ENCODE measurements around the gene MAX. TPM values are rescaled to one million over a fixed set of nuclear protein-coding genes. Genes with fewer than 3 reads are reported as not detected.

Gene MAX
- total and polyA plus RNA-seq, 2 of the 4 experiments (the other 2 are of a cell fraction) = 45.2 to 51.8 TPM

DNA sequence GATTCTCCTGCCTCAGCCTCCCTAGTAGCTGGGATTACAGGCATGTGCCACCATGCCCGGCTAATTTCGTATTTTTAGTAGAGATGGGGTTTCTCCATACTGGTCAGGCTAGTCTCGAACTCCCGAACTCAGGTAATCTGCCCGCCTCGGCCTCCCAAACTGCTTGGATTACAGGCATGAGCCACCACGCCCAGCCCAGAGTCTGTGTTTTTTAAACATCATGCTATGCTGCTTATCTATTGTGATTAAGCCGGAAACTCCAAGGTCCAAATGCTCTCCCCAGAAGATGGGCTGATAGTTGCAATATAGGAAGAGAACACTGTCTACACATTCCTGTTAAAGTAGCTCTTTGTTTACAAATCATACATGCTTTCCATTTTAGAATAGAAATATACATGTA lies 30.5 kb upstream of the MAX start:
- DNase-seq = no peak
- Histone ChIP-seq H3K18ac (ENCODE audit: low read depth, low read length) (no peak overlapping the region), H3K4me2 (ENCODE audit: low read depth, low read length) (no peak overlapping the region), H2BK5ac (ENCODE audit: low read depth, low read length, poor library complexity, severe bottlenecking) (no peak overlapping the region), H3K14ac (replicated peaks; ENCODE audit: low read depth, low read length) (no peak overlapping the region), H3K56ac (ENCODE audit: extremely low read depth, insufficient read depth, low read length) (no peak overlapping the region), H4K5ac (ENCODE audit: low read depth, low read length) (no peak overlapping the region), H3K9me3 (ENCODE audit: control insufficient read depth, insufficient read depth, low read length) (no peaks in the 10 kb centered on the region), H3K27ac (ENCODE audit: insufficient read depth, low read length) (no peak overlapping the region), H3K4me1 (ENCODE audit: control insufficient read depth, insufficient read depth, low read length) (peaks cover 3% of the 10 kb centered on the region; the same call in 1 of the 2 replicates), H4K8ac (ENCODE audit: low read depth in 2 of 2, low read length in 2 of 2) (no peak overlapping the region), H3K9ac (ENCODE audit: low read depth, low read length) (no peak overlapping the region), H2AK9ac (replicated peaks; ENCODE audit: low read depth, low read length, poor library complexity) (no peak overlapping the region), H2BK20ac (ENCODE audit: low read depth, low read length) (no peak overlapping the region), H3K79me1 (ENCODE audit: low read depth in 1 of 2, low read length in 2 of 2) (no peaks in the 10 kb centered on the region), H2BK120ac (ENCODE audit: low read depth, low read length) (no peak overlapping the region), H3K9me1 (ENCODE audit: insufficient read depth, low read length) (no peaks in the 10 kb centered on the region), H2AFZ (replicated peaks; ENCODE audit: low read length, poor library complexity) (no peak overlapping the region), H3K27me3 (ENCODE audit: control insufficient read depth, insufficient read depth, low read length) (peaks cover 3% of the 10 kb centered on the region; the same call in 1 of the 2 replicates), H2AK5ac (ENCODE audit: low read depth, low read length) (no peak overlapping the region), H4K91ac (ENCODE audit: insufficient read depth, low read depth, low read length) (no peak overlapping the region), H4K20me1 (ENCODE audit: insufficient read depth, low read length) (no peaks in the 10 kb centered on the region), H3K4ac (ENCODE audit: low read depth, low read length) (no peak overlapping the region), H2BK15ac (ENCODE audit: low read depth, low read length) (no peak overlapping the region), H3K4me3 (ENCODE audit: insufficient read depth, low read depth, low read length) (no peak overlapping the region), H3K36me3 (ENCODE audit: control insufficient read depth, insufficient read depth, low read length) (no peaks in the 10 kb centered on the region), H3K23ac (ENCODE audit: low read depth, low read length) (no peak overlapping the region)
- no peak for TF ChIP-seq CTCF (conservative IDR thresholded peaks at IDR 0.05; ENCODE audit: low read depth, low read length)
- no peak for TF ChIP-seq CHD1 (IDR thresholded peaks at IDR 0.05; ENCODE audit: low read depth, low read length)
- TF ChIP-seq, protein P1, sequence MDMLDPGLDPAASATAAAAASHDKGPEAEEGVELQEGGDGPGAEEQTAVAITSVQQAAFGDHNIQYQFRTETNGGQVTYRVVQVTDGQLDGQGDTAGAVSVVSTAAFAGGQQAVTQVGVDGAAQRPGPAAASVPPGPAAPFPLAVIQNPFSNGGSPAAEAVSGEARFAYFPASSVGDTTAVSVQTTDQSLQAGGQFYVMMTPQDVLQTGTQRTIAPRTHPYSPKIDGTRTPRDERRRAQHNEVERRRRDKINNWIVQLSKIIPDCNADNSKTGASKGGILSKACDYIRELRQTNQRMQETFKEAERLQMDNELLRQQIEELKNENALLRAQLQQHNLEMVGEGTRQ (IDR thresholded peaks at IDR 0.05; ENCODE audit: low read depth, low read length) = no peak
- no peak for TF ChIP-seq MAFK (IDR thresholded peaks at IDR 0.05; ENCODE audit: low read depth, low read length)
- TF ChIP-seq MAZ (IDR thresholded peaks at IDR 0.05; ENCODE audit: borderline replicate concordance, low read depth, low read length) = no peak
- TF ChIP-seq, protein P2, sequence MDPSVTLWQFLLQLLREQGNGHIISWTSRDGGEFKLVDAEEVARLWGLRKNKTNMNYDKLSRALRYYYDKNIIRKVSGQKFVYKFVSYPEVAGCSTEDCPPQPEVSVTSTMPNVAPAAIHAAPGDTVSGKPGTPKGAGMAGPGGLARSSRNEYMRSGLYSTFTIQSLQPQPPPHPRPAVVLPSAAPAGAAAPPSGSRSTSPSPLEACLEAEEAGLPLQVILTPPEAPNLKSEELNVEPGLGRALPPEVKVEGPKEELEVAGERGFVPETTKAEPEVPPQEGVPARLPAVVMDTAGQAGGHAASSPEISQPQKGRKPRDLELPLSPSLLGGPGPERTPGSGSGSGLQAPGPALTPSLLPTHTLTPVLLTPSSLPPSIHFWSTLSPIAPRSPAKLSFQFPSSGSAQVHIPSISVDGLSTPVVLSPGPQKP (IDR thresholded peaks at IDR 0.05; ENCODE audit: borderline replicate concordance, low read depth, low read length) = no peak
- no peak for TF ChIP-seq RFX5 (IDR thresholded peaks at IDR 0.05; ENCODE audit: low read depth, low read length)
- TF ChIP-seq NFE2L2 (IDR thresholded peaks at IDR 0.05; ENCODE audit: low read depth, low read length) = no peak
- TF ChIP-seq CEBPB (IDR thresholded peaks at IDR 0.05; ENCODE audit: low read depth, low read length) = no peak
- no peak for TF ChIP-seq RCOR1 (IDR thresholded peaks at IDR 0.05; ENCODE audit: insufficient replicate concordance, low read length)
- TF ChIP-seq RAD21 (IDR thresholded peaks at IDR 0.05; ENCODE audit: low read length) = no peak
- TF ChIP-seq BHLHE40 (IDR thresholded peaks at IDR 0.05; ENCODE audit: low read depth, low read length) = no peak
- TF ChIP-seq MXI1 (IDR thresholded peaks at IDR 0.05; ENCODE audit: borderline replicate concordance, low read depth, low read length) = no peak
- TF ChIP-seq SMC3 (IDR thresholded peaks at IDR 0.05; ENCODE audit: low read depth, low read length) = no peak
- TF ChIP-seq POLR2A (IDR thresholded peaks at IDR 0.05; ENCODE audit: low read depth, low read length) = no peak
- TF ChIP-seq FOS (IDR thresholded peaks at IDR 0.05; ENCODE audit: low read depth, low read length) = no peak
- BruUV-seq (replicated peaks) = no TSS peak
- intact Hi-C loops (cut with micrococcal nuclease) (no loop called here), in situ Hi-C loops (cut with MboI; ENCODE audit: low sequenced_read_pairs) (no loop called here), dilution Hi-C loops (cut with HindIII; ENCODE audit: low sequenced_read_pairs, unreplicated experiment) (no loop called here)
- no peak for ATAC-seq (ENCODE audit: low read depth)
- POLR2A ChIA-PET (ENCODE audit: unreplicated experiment) = no interaction called here
- CTCF ChIA-PET = no interaction called here
- WGBS, 2 experiments (ENCODE audit: extremely low coverage in 2 of 2, insufficient read length in 1 of 2) = no CpG with 5 or more reads among the region's 8 CpGs

Data from IMR-90 (cell line).